Tibial nerve (tissue), 4 donors: Measurements from ENCODE around the gene ETFB.

Experiments used
- CTCF ChIP-seq, 5 experiments: fragments of 200-600 bp in 3 of 5; fragments of 450-650 bp in 2 of 5; sonication (generic) in 3 of 5; IDR thresholded peaks; one replicate each; pipeline ENCODE4 v1.5.1; 2016 to 2019; ENCODE audit warnings: antibody characterized with exemption in 5 of 5, mild to moderate bottlenecking in 3 of 5, moderate library complexity in 2 of 5
- EP300 ChIP-seq, 2 donors: sonication (generic); formaldehyde crosslinking; IDR thresholded peaks; one replicate each; pipeline ENCODE4 v1.6.1; 2017; ENCODE audit warnings: antibody characterized with exemption in 2 of 2, mild to moderate bottlenecking in 1 of 2
- POLR2A ChIP-seq, 2 donors: fragments of 450-650 bp; IDR thresholded peaks; one replicate each; pipeline ENCODE4 v1.6.1; 2017; ENCODE audit warnings: antibody characterized with exemption in 2 of 2, mild to moderate bottlenecking in 2 of 2, moderate library complexity in 2 of 2

- no peak for TF ChIP-seq EP300 (IDR thresholded peaks at IDR 0.05)
- no peak for TF ChIP-seq POLR2A (IDR thresholded peaks at IDR 0.05)
- TF ChIP-seq CTCF (IDR thresholded peaks at IDR 0.05): peak in 4 of 5 experiments; percentile 12 to 41 (median 20)
Observed at GRCh38 chr19:51407511-51408131, 41.4 kb upstream of the ETFB start.
